NB4 (cell line): ENCODE measurements around the gene DLG5.

Experiments used
- DNase-seq: peaks from one replicate; pipeline ENCODE4 v3.0.0; 2010; ENCODE audit warnings: low read depth
- H3K4me3 ChIP-seq: one replicate; pipeline ENCODE4 v1.5.1; 2011; ENCODE audit warnings: mild to moderate bottlenecking, low read depth, low read length, moderate library complexity
- CTCF ChIP-seq: IDR thresholded peaks from one replicate; pipeline ENCODE4 v1.5.1; 2012; ENCODE audit warnings: low read depth, low read length
- MAX ChIP-seq: IDR thresholded peaks from 2 replicates; pipeline ENCODE4 v1.6.1; 2011; ENCODE audit warnings: low read depth, low read length
- MYC ChIP-seq: IDR thresholded peaks from 2 replicates; pipeline ENCODE4 v1.6.1; 2011; ENCODE audit warnings: low read depth, low read length
- POLR2A ChIP-seq: IDR thresholded peaks from 2 replicates; pipeline ENCODE4 v1.6.1; 2011; ENCODE audit warnings: mild to moderate bottlenecking; ENCODE audit not compliant: insufficient read length; ENCODE audit errors: extremely low read depth

Gene DLG5

GRCh38 chr10:77744245-77744644 is 182.3 kb downstream of the DLG5 start:
- no peak for TF ChIP-seq MAX
- no peak for TF ChIP-seq POLR2A
- no peak for TF ChIP-seq MYC
- TF ChIP-seq CTCF: no peak
- DNase-seq: no peak
- H3K4me3 ChIP-seq: no peak overlapping the region

GRCh38 chr10:77742172-77742571 is 184.4 kb downstream of the DLG5 start:
- H3K4me3 ChIP-seq: no peak overlapping the region
- DNase-seq: no peak
- TF ChIP-seq POLR2A: no peak
- no peak for TF ChIP-seq MYC
- no peak for TF ChIP-seq MAX
- no peak for TF ChIP-seq CTCF

GRCh38 chr10:77741746-77742145 is 184.8 kb downstream of the DLG5 start:
- TF ChIP-seq POLR2A: no peak
- no peak for TF ChIP-seq CTCF
- no peak for TF ChIP-seq MYC
- no peak for TF ChIP-seq MAX
- no peak overlapping the region for H3K4me3 ChIP-seq
- DNase-seq: no peak
